Liver (tissue), 9 donors: ENCODE results near the gene PCNX2. TPM values are rescaled to one million over a fixed set of nuclear protein-coding genes. Genes with fewer than 3 reads are reported as not detected.

ENCODE experiments used
- DNase-seq: peaks from one replicate; pipeline ENCODE4 v3.0.0-alpha.2; 2017; ENCODE audit warnings: low spot score
- H3K27ac ChIP-seq, 2 donors: one replicate each; pipeline ENCODE4 v1.7.0; 2013; ENCODE audit warnings: inconsistent platforms in 2 of 2, low read length in 2 of 2, control low read depth in 1 of 2, low read depth in 1 of 2, mild to moderate bottlenecking in 1 of 2
- H3K27me3 ChIP-seq, 4 donors: one replicate each; pipeline versions ENCODE4 v1.6.1 to v1.7.0; 2013; ENCODE audit warnings: low read length in 3 of 4, inconsistent platforms in 1 of 4, mild to moderate bottlenecking in 1 of 4, moderate library complexity in 1 of 4; ENCODE audit not compliant: control insufficient read depth in 4 of 4, insufficient read depth in 4 of 4
- H3K36me3 ChIP-seq, 4 donors: one replicate each; pipeline versions ENCODE4 v1.6.1 to v1.7.0; 2013; ENCODE audit warnings: low read length in 3 of 4, mild to moderate bottlenecking in 3 of 4, low read depth in 1 of 4, moderate library complexity in 1 of 4; ENCODE audit not compliant: control insufficient read depth in 4 of 4, insufficient read depth in 3 of 4
- H3K4me1 ChIP-seq, 4 donors: one replicate each; pipeline versions ENCODE4 v1.6.1 to v1.7.0; 2013; ENCODE audit warnings: low read length in 3 of 4, mild to moderate bottlenecking in 3 of 4, moderate library complexity in 1 of 4; ENCODE audit not compliant: control insufficient read depth in 4 of 4, insufficient read depth in 4 of 4
- H3K4me3 ChIP-seq, 3 donors: one replicate each; pipeline versions ENCODE4 v1.6.1 to v1.7.0; 2013; ENCODE audit warnings: low read length in 3 of 3, control low read depth in 1 of 3, low read depth in 1 of 3, mild to moderate bottlenecking in 1 of 3
- H3K9ac ChIP-seq, 2 donors: one replicate each; pipeline ENCODE4 v1.7.0; 2013; ENCODE audit warnings: low read length in 2 of 2, mild to moderate bottlenecking in 2 of 2, moderate library complexity in 2 of 2, control low read depth in 1 of 2, low read depth in 1 of 2
- H3K9me3 ChIP-seq, 4 donors: one replicate each; pipeline versions ENCODE4 v1.6.1 to v1.7.0; 2013; ENCODE audit warnings: low read length in 3 of 4; ENCODE audit not compliant: control insufficient read depth in 4 of 4
- ATF3 ChIP-seq: IDR thresholded peaks from 2 replicates; pipeline ENCODE4 v1.6.1; 2016; ENCODE audit warnings: antibody characterized with exemption
- EGR1 ChIP-seq, 2 donors: IDR thresholded peaks; 2 replicates each; pipeline ENCODE4 v1.6.1; 2016 to 2018; ENCODE audit warnings: antibody characterized with exemption in 2 of 2, low read depth in 2 of 2
- FOXA1 ChIP-seq: IDR thresholded peaks from 2 replicates; pipeline ENCODE4 v1.6.1; 2016; ENCODE audit warnings: antibody characterized with exemption
- FOXA2 ChIP-seq: IDR thresholded peaks from 2 replicates; pipeline ENCODE4 v1.6.1; 2016; ENCODE audit warnings: antibody characterized with exemption
- GABPA ChIP-seq, 2 donors: IDR thresholded peaks in 1 of 2; conservative IDR thresholded peaks in 1 of 2; 2 replicates each; pipeline ENCODE4 v1.6.1; 2016; ENCODE audit warnings: antibody characterized with exemption in 2 of 2, mild to moderate bottlenecking in 1 of 2, moderate library complexity in 1 of 2
- HNF4A ChIP-seq, 2 donors: conservative IDR thresholded peaks; 2 replicates each; pipeline ENCODE4 v1.6.1; 2016; ENCODE audit warnings: antibody characterized with exemption in 2 of 2, mild to moderate bottlenecking in 2 of 2
- HNF4G ChIP-seq: IDR thresholded peaks from 2 replicates; pipeline ENCODE4 v1.6.1; 2016; ENCODE audit warnings: antibody characterized with exemption
- JUND ChIP-seq, 2 donors: IDR thresholded peaks; 2 replicates each; pipeline ENCODE4 v1.6.1; 2016; ENCODE audit warnings: antibody characterized with exemption in 2 of 2
- NR2F2 ChIP-seq: IDR thresholded peaks from 2 replicates; pipeline ENCODE4 v1.6.1; 2016; ENCODE audit warnings: antibody characterized with exemption
- RAD21 ChIP-seq, 2 donors: IDR thresholded peaks; 2 replicates each; pipeline ENCODE4 v1.6.1; 2016; ENCODE audit warnings: antibody characterized with exemption in 2 of 2, mild to moderate bottlenecking in 2 of 2
- RXRA ChIP-seq, 2 donors: IDR thresholded peaks; 2 replicates each; pipeline ENCODE4 v1.6.1; 2017 to 2018; ENCODE audit warnings: antibody characterized with exemption in 2 of 2, mild to moderate bottlenecking in 1 of 2
- SP1 ChIP-seq: IDR thresholded peaks from 2 replicates; pipeline ENCODE4 v1.6.1; 2018; ENCODE audit warnings: antibody characterized with exemption, mild to moderate bottlenecking
- TAF1 ChIP-seq: conservative IDR thresholded peaks from 2 replicates; pipeline ENCODE4 v1.6.1; 2016; ENCODE audit warnings: antibody characterized with exemption, mild to moderate bottlenecking
- YY1 ChIP-seq: IDR thresholded peaks from 2 replicates; pipeline ENCODE4 v1.6.1; 2016; ENCODE audit warnings: antibody characterized with exemption, mild to moderate bottlenecking
- ZBTB33 ChIP-seq: IDR thresholded peaks from 2 replicates; pipeline ENCODE4 v1.6.1; 2016; ENCODE audit warnings: antibody characterized with exemption
- WGBS: extraction: QIAGEN DNeasy Blood & Tissue Kit; methylation state at CpG from one replicate; pipeline ENCODE4 v1.1.7; 2013; 5-methylcytosine and 5-hydroxymethylcytosine counted together
- polyA plus RNA-seq, 2 donors: library from polyadenylated mRNA; stranded (reverse) in 1 of 2; unstranded in 1 of 2; fragments of 200-250 nt in 1 of 2; fragments of >200 nt in 1 of 2; fragmentation: Nextera tagmentation in 1 of 2; extraction: Ambion mirVana in 1 of 2; gene quantifications; one replicate each; pipeline versions ENCODE4 v1.2.1 to v1.2.3, GENCODE V29; 2013 to 2015
- total RNA-seq, 2 donors: library from RNA; depleted of rRNA; stranded (reverse); fragments of >200 nt; gene quantifications; one replicate each; pipeline ENCODE4 v1.2.3, GENCODE V29; 2014
- TF ChIP-seq, protein P1 (sequence below): IDR thresholded peaks from 2 replicates; pipeline ENCODE4 v1.6.1; 2016; ENCODE audit warnings: antibody characterized with exemption
- TF ChIP-seq, protein P2 (sequence below): fragments of 150-350 bp; IDR thresholded peaks from 2 replicates; pipeline ENCODE4 v1.5.1; 2017; ENCODE audit warnings: improper control_type of control experiment, low read depth, low read length; ENCODE audit not compliant: missing input control
- TF ChIP-seq, protein P3 (sequence below): IDR thresholded peaks from 2 replicates; pipeline ENCODE4 v1.6.1; 2016; ENCODE audit warnings: antibody characterized with exemption, mild to moderate bottlenecking
- donor health status: healthy.
- donor health status: healthy.
- donor health status: healthy.
- donor health status: healthy.
- donor health status: healthy.

The PCNX2 gene
- total and polyA plus RNA-seq, 4 donors, result 0.20 to 3.1 (median 0.92) TPM

DNA sequence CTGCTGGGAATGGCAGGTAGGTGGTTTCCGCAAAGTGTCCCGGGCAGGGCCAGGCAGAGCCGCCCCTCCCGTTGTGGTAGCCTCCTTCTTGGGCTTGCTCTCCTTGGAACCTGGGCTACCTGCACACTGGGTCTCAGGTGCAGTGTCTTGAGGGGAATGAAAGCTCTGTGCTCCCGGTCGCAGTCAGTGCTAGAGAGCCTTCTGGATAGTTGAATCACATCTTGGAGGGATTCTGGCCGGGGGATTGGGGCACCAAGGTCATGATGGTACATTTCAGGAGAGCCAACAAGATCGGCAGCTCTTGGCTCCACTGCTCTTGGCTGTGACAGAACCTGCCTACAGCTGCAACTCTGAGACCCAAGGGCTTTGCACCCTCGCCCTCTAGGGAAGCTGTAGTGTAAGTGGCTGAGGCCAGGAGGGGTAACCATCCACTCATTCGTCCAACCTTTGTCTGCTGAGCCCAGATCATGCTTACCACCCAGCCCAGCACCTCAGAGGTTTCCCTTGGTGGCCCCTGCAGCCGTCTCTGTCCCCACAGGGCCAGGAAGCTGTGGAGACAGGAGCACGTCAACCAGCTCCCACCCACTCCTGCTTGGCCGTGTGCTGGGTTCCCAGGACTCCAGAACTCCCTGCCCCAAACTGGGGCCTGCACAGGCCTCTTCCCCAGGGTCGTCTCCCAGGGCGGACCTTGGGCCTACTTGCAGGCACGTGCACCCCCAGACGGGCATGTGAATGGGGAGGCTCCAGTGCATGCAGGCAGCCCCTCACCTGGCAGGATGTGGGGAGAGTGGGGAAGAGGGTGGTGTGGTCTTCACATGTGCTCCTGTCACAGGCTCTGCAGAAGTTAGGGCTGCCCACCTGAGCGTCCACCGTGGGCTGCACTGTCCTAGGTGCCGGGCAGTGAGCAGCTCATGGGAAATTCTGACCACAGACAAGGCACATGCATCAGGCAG is 305.1 kb downstream of the PCNX2 start:
- DNase-seq, result no peak
- Histone ChIP-seq H3K27ac (no peak overlapping the region), H3K4me1 (no peaks in the 10 kb centered on the region), H3K9me3 (peaks cover 0 to 3% (median under 1%) of the 10 kb centered on the region in 4 donors), H3K27me3 (peaks cover 0 to 2% (median 0%) of the 10 kb centered on the region in 4 donors), H3K4me3 (no peak overlapping the region), H3K9ac (no peak overlapping the region), H3K36me3 (no peaks in the 10 kb centered on the region)
- TF ChIP-seq NR2F2 (no peak), EGR1 (IDR thresholded peaks at IDR 0.05; ENCODE audit: low read depth in 2 of 2) (no peak), ZBTB33 (no peak), RAD21 (IDR thresholded peaks at IDR 0.05) (no peak), HNF4A (conservative IDR thresholded peaks at IDR 0.05) (no peak), JUND (IDR thresholded peaks at IDR 0.05) (no peak), SP1 (no peak)
- TF ChIP-seq, protein P1, sequence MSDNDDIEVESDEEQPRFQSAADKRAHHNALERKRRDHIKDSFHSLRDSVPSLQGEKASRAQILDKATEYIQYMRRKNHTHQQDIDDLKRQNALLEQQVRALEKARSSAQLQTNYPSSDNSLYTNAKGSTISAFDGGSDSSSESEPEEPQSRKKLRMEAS, result no peak
- WGBS, result 93% methylated on average over 20 of the region's 20 CpGs

- no peak for DNase-seq
- TF ChIP-seq HNF4A (conservative IDR thresholded peaks at IDR 0.05) (no peak), RXRA (IDR thresholded peaks at IDR 0.05) (no peak), NR2F2 (no peak), RAD21 (IDR thresholded peaks at IDR 0.05) (no peak), FOXA1 (no peak), YY1 (no peak), GABPA (IDR thresholded peaks at IDR 0.05 in 1 of 2, conservative IDR thresholded peaks at IDR 0.05 in 1 of 2) (no peak), ATF3 (no peak), SP1 (no peak), EGR1 (IDR thresholded peaks at IDR 0.05; ENCODE audit: low read depth in 2 of 2) (no peak), TAF1 (no peak), ZBTB33 (no peak), FOXA2 (no peak), HNF4G (no peak), JUND (IDR thresholded peaks at IDR 0.05) (no peak)
- TF ChIP-seq, protein P2, sequence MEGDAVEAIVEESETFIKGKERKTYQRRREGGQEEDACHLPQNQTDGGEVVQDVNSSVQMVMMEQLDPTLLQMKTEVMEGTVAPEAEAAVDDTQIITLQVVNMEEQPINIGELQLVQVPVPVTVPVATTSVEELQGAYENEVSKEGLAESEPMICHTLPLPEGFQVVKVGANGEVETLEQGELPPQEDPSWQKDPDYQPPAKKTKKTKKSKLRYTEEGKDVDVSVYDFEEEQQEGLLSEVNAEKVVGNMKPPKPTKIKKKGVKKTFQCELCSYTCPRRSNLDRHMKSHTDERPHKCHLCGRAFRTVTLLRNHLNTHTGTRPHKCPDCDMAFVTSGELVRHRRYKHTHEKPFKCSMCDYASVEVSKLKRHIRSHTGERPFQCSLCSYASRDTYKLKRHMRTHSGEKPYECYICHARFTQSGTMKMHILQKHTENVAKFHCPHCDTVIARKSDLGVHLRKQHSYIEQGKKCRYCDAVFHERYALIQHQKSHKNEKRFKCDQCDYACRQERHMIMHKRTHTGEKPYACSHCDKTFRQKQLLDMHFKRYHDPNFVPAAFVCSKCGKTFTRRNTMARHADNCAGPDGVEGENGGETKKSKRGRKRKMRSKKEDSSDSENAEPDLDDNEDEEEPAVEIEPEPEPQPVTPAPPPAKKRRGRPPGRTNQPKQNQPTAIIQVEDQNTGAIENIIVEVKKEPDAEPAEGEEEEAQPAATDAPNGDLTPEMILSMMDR, result no peak
- TF ChIP-seq, protein P1, result no peak
- TF ChIP-seq, protein P3, sequence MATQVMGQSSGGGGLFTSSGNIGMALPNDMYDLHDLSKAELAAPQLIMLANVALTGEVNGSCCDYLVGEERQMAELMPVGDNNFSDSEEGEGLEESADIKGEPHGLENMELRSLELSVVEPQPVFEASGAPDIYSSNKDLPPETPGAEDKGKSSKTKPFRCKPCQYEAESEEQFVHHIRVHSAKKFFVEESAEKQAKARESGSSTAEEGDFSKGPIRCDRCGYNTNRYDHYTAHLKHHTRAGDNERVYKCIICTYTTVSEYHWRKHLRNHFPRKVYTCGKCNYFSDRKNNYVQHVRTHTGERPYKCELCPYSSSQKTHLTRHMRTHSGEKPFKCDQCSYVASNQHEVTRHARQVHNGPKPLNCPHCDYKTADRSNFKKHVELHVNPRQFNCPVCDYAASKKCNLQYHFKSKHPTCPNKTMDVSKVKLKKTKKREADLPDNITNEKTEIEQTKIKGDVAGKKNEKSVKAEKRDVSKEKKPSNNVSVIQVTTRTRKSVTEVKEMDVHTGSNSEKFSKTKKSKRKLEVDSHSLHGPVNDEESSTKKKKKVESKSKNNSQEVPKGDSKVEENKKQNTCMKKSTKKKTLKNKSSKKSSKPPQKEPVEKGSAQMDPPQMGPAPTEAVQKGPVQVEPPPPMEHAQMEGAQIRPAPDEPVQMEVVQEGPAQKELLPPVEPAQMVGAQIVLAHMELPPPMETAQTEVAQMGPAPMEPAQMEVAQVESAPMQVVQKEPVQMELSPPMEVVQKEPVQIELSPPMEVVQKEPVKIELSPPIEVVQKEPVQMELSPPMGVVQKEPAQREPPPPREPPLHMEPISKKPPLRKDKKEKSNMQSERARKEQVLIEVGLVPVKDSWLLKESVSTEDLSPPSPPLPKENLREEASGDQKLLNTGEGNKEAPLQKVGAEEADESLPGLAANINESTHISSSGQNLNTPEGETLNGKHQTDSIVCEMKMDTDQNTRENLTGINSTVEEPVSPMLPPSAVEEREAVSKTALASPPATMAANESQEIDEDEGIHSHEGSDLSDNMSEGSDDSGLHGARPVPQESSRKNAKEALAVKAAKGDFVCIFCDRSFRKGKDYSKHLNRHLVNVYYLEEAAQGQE, result no peak
- H3K4me1 ChIP-seq, result no peaks in the 10 kb centered on the region
- no peak overlapping the region for H3K27ac ChIP-seq
- no peak overlapping the region for H3K4me3 ChIP-seq
- peaks cover 0 to 1% (median under 1%) of the 10 kb centered on the region in 4 donors for H3K9me3 ChIP-seq
- H3K9ac ChIP-seq, result no peak overlapping the region
- WGBS, result 84% methylated on average over 8 of the region's 8 CpGs
- H3K27me3 ChIP-seq, result peaks cover 0 to 2% (median 0%) of the 10 kb centered on the region in 4 donors
- H3K36me3 ChIP-seq, result no peaks in the 10 kb centered on the region
Measured at GRCh38 chr1:232988572-232989040, 306.9 kb downstream of the PCNX2 start.
